Panc1 (cell line): ENCODE data around the gene DAPK1. TPM values are rescaled to one million over a fixed set of nuclear protein-coding genes. Genes with fewer than 3 reads are reported as not detected.

ENCODE experiments used
- ATAC-seq: fragments of 200-7000 bp; cut with Tn5 transposase; 2 replicates; pipeline ENCODE4 v1.9.1; 2020; ENCODE audit warnings: mild to moderate bottlenecking, moderate library complexity
- BruUV-seq: library from RNA; stranded (reverse); fragments of 400-500 nt; replicated peaks from 2 replicates; lab custom pipeline; 2021; lab: Mats Ljungman, UMichigan
- CTCF ChIA-PET: fragments of 300-600 bp; sonication (Branson Sonifier 250); formaldehyde crosslinking; loops from one replicate; lab custom pipeline; 2022; ENCODE audit warnings: antibody characterized with exemption; lab: Charles Lee
- POLR2A ChIA-PET: fragments of 300-600 bp; sonication (Branson Sonifier 250); formaldehyde crosslinking; loops from one replicate; lab custom pipeline; 2022; ENCODE audit warnings: antibody characterized with exemption; lab: Charles Lee
- DNase-seq: peaks from one replicate; pipeline ENCODE4 v3.0.0-alpha.2; 2010; ENCODE audit warnings: low read depth, low spot score
- H3K27ac ChIP-seq: 2 replicates; pipeline ENCODE4 v1.5.1; 2011; ENCODE audit warnings: mild to moderate bottlenecking, low read length, inconsistent platforms
- H3K27me3 ChIP-seq: fragments of 200-500 bp; sonication (Bioruptor generic); 2 replicates; pipeline ENCODE4 v1.6.0; 2014; ENCODE audit warnings: low read length, inconsistent platforms; ENCODE audit not compliant: control insufficient read depth, insufficient read depth
- H3K36me3 ChIP-seq: fragments of 200-500 bp; sonication (Bioruptor generic); 2 replicates; pipeline ENCODE4 v1.5.1; 2014; ENCODE audit warnings: inconsistent platforms, mild to moderate bottlenecking, low read length, moderate library complexity; ENCODE audit not compliant: control insufficient read depth, insufficient read depth
- H3K4me1 ChIP-seq: 2 replicates; pipeline ENCODE4 v1.5.1; 2011; ENCODE audit warnings: inconsistent platforms, mild to moderate bottlenecking, low read length, moderate library complexity; ENCODE audit not compliant: control insufficient read depth, insufficient read depth
- H3K4me3 ChIP-seq, 2 experiments: 2 replicates each; pipeline ENCODE4 v1.5.1; 2011 to 2012; ENCODE audit warnings: low read depth in 2 of 2, low read length in 2 of 2, mild to moderate bottlenecking in 2 of 2, inconsistent platforms in 1 of 2, moderate library complexity in 1 of 2
- H3K9me3 ChIP-seq: fragments of 200-500 bp; sonication (Bioruptor generic); 2 replicates; pipeline ENCODE4 v1.5.1; 2014; ENCODE audit warnings: low read depth, mild to moderate bottlenecking, inconsistent platforms, low read length, moderate library complexity; ENCODE audit not compliant: control insufficient read depth, insufficient read depth
- CTCF ChIP-seq: fragments of 450-650 bp; IDR thresholded peaks from 2 replicates; pipeline ENCODE4 v1.5.1; 2017; ENCODE audit warnings: mild to moderate bottlenecking
- POLR2AphosphoS5 ChIP-seq: IDR thresholded peaks from 2 replicates; pipeline ENCODE4 v1.6.1; 2012; ENCODE audit warnings: mild to moderate bottlenecking, low read depth, low read length, moderate library complexity
- REST ChIP-seq, 2 experiments: IDR thresholded peaks; 2 replicates each; pipeline ENCODE4 v1.6.1; 2011 to 2012; ENCODE audit warnings: low read depth in 2 of 2, control low read depth in 1 of 2, low read length in 1 of 2, mild to moderate bottlenecking in 1 of 2, moderate library complexity in 1 of 2; ENCODE audit not compliant: insufficient read depth in 1 of 2
- SIN3A ChIP-seq: IDR thresholded peaks from 2 replicates; pipeline ENCODE4 v1.6.1; 2012; ENCODE audit warnings: low read depth, mild to moderate bottlenecking, low read length, moderate library complexity, borderline replicate concordance; ENCODE audit not compliant: insufficient read depth
- TCF7L2 ChIP-seq: IDR thresholded peaks from 2 replicates; pipeline ENCODE4 v1.6.1; 2011; ENCODE audit warnings: mild to moderate bottlenecking, low read depth, low read length, inconsistent platforms
- in situ Hi-C: cut with HindIII; loops from 2 replicates; pipeline ENCODE4 v1.10.0; 2016; ENCODE audit warnings: low sequenced_read_pairs, low pct_unique_long_range_greater_than_20kb
- intact Hi-C: fragments of 100-400 bp; cut with micrococcal nuclease; formaldehyde crosslinking; loops from one replicate; pipeline ENCODE4 v1.10.0; 2022; ENCODE audit not compliant: unreplicated experiment
- total RNA-seq: library from RNA; stranded (reverse); gene quantifications from one replicate; pipeline ENCODE4 v1.2.1, GENCODE V29; 2021; ENCODE audit not compliant: unreplicated experiment

DAPK1 gene
- total RNA-seq, 1 experiment from 2014 or later: 0.87 TPM

GRCh38 chr9:87545858-87546257 is 48.2 kb downstream of the DAPK1 start:
- H3K4me3 ChIP-seq: no peak overlapping the region
- intact Hi-C loops (no loop called here), in situ Hi-C loops (no loop called here)
- ATAC-seq (no peak), DNase-seq (no peak)
- ChIA-PET CTCF (no interaction called here), POLR2A (no interaction called here)
- no peaks in the 10 kb centered on the region for H3K36me3 ChIP-seq
- no peak for TF ChIP-seq CTCF
- TF ChIP-seq POLR2AphosphoS5: no peak
- no peak for TF ChIP-seq SIN3A
- TF ChIP-seq REST (IDR thresholded peaks at IDR 0.05; ENCODE audit: insufficient read depth in 1 of 2, low read depth in 2 of 2, low read length in 1 of 2): no peak
- TF ChIP-seq TCF7L2: no peak
- H3K27ac ChIP-seq: no peak overlapping the region
- no peaks in the 10 kb centered on the region for H3K9me3 ChIP-seq
- BruUV-seq: no TSS peak
- H3K4me1 ChIP-seq: no peaks in the 10 kb centered on the region
- H3K27me3 ChIP-seq: no peaks in the 10 kb centered on the region

GRCh38 chr9:87546704-87547103 is 49.0 kb downstream of the DAPK1 start:
- DNase-seq: no peak
- in situ Hi-C loops (no loop called here), intact Hi-C loops (no loop called here)
- no peaks in the 10 kb centered on the region for H3K4me1 ChIP-seq
- no peak overlapping the region for H3K27ac ChIP-seq
- no peak for TF ChIP-seq SIN3A
- no peak for TF ChIP-seq CTCF
- TF ChIP-seq REST (IDR thresholded peaks at IDR 0.05; ENCODE audit: insufficient read depth in 1 of 2, low read depth in 2 of 2, low read length in 1 of 2): no peak
- TF ChIP-seq POLR2AphosphoS5: no peak
- TF ChIP-seq TCF7L2: no peak
- POLR2A ChIA-PET: no interaction called here
- H3K27me3 ChIP-seq: no peaks in the 10 kb centered on the region
- ATAC-seq: no peak
- CTCF ChIA-PET: no interaction called here
- no peak overlapping the region for H3K4me3 ChIP-seq
- BruUV-seq: no TSS peak
- H3K9me3 ChIP-seq: no peaks in the 10 kb centered on the region
- no peaks in the 10 kb centered on the region for H3K36me3 ChIP-seq
